Effector CD4-positive, alpha-beta T cell (primary cell): ENCODE results near the gene MAPT.
"Not testable (repeated sequence)": the region's sequence is repeated elsewhere in the genome, so short reads cannot be mapped to it uniquely, and the experiment has no call there.

Source experiments
- DNase-seq: peaks from one replicate; pipeline ENCODE4 v3.0.0-alpha.2; 2020

Gene MAPT

DNA sequence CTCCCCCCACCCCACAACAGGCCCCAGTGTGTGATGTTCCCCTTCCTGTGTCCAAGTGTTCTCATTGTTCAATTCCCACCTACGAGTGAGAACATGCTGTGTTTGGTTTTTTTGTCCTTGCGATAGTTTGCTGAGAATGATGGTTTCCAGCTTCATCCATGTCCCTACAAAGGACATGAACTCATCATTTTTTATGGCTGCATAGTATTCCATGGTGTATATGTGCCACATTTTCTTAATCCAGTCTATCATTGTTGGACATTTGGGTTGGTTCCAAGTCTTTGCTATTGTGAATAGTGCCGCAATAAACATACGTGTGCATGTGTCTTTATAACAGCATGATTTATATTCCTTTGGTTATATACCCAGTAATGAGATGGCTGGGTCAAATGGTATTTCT is 62.4 kb downstream of the MAPT start:
- DNase-seq, result not testable (repeated sequence)

DNA sequence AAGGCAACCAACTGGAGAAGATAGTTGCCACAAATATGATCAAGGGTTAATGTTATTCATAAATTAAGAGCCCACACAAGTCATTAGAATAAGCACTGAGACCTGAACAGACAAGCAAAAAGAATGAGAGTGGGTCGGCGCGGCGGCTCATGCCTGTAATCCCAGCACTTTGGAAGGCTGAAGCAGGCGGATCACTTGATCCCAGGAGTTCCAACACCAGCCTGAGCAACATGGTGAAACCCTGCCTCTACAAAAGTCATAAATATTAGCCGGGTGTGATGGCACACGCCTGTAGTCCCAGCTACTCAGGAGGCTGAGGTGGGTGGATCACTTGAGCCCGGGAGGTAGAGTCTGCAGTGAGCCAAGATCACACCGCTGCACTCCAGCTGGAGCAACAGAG is 64.0 kb downstream of the MAPT start:
- no peak for DNase-seq

- DNase-seq, result no peak
These were observed 64.8 kb downstream of the MAPT start for GRCh38 chr17:45958994-45959665.

DNA sequence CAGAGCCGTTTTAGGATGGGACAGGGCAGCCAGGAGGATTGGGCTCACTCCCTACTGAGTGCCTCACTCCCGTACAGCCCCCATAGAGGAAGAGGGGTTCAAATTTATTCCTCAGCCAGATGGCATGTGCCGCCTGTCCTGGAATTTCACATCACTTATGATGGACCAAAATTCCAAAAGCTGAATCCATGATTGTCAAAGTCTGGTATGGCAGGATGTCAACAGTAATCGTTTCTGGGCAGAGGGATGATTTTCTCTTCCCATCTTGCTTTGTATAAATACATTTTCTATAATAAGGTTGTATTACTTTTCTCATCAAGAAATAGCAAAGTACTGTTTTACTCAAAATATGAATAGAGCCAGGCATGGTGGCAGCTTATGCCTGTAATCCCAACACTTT is 66.0 kb downstream of the MAPT start:
- DNase-seq, result no peak

GRCh38 chr17:45961206-45961605 is 66.9 kb downstream of the MAPT start:
- no peak for DNase-seq

DNA sequence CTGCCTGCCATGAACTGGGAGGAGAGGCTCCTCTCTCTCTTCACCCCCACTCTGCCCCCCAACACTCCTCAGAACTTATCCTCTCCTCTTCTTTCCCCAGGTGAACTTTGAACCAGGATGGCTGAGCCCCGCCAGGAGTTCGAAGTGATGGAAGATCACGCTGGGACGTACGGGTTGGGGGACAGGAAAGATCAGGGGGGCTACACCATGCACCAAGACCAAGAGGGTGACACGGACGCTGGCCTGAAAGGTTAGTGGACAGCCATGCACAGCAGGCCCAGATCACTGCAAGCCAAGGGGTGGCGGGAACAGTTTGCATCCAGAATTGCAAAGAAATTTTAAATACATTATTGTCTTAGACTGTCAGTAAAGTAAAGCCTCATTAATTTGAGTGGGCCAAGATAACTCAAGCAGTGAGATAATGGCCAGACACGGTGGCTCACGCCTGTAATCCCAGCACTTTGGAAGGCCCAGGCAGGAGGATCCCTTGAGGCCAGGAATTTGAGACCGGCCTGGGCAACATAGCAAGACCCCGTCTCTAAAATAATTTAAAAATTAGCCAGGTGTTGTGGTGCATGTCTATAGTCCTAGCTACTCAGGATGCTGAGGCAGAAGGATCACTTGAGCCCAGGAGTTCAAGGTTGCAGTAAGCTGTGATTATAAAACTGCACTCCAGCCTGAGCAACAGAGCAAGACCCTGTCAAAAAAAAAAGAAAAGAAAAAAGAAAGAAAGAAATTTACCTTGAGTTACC is 68.0 kb downstream of the MAPT start:
- no peak for DNase-seq

- DNase-seq, result no peak
These were observed 68.9 kb downstream of the MAPT start for GRCh38 chr17:45963283-45963682.

GRCh38 chr17:45963889-45964288 is 69.5 kb downstream of the MAPT start:
- no peak for DNase-seq

GRCh38 chr17:45964634-45965033 is 70.3 kb downstream of the MAPT start:
- no peak for DNase-seq

DNA sequence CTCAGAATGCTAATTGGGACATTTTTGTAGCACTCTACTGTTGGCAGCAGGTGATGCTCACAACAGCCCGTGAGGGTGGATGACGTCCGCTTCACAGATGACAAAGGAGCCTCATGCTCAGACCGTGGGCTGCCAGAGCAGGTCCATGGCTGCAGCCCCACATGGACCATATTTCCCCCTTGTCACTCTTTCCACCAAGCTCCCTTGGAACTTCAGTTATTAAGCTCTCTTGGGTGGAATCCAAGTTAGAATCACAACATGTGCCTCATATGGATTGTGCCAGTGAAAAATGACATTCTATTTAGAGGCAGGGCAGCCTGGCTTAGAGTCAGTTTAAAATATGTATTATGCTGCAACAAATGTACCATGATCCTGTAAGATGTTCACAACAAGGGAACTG is 71.5 kb downstream of the MAPT start:
- DNase-seq, result no peak

DNA sequence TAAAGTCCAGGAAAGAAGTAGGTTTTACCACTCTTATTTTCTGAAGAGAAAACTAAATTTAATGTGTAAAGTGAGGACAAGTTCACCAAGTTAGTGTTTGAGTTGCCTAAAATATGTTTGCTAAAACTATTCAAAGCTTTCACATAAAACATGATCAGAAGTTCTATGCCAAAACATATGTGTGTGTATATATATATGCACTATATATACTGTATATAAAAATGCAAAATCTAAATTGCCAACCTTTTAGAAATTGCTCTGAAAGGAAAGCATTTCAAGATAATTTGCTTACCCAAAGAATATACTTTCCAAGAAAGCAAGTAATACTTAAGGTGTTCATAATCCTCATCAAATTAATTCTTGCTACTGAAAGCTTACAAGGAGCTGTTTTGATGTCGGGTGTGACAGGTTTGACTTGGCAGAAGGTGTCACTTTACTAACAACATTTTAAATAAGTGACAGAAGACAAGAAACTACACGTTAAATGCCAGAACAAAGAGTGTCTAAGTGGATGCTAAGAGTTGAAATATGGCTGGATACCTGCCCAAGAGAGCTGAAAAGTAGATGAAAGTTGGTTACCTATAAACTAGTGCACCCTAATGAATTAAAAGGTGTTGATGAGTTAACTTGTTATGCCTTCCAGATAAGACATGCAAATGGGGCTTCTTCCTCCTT is 72.4 kb downstream of the MAPT start:
- no peak for DNase-seq

DNA sequence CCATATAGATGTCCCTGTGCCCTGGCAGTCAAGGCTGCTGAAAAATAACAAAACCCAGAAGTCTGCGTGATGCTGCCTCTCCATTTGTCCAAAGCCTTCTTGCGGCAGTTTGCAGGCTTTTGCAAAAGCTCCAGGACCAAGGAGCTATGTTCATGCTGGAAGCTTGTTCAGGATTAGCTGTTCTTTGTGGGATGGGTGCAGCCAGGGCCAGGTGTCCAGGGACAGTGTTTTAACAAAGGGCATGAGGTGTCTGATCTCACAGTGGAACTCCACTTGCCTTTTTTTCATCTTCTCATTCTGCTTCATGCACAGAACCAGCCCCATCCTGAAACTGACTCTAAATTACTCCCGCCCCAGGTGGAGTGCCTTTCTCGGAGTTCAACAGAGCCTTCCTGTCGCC is 73.0 kb downstream of the MAPT start:
- DNase-seq, result no peak

DNA sequence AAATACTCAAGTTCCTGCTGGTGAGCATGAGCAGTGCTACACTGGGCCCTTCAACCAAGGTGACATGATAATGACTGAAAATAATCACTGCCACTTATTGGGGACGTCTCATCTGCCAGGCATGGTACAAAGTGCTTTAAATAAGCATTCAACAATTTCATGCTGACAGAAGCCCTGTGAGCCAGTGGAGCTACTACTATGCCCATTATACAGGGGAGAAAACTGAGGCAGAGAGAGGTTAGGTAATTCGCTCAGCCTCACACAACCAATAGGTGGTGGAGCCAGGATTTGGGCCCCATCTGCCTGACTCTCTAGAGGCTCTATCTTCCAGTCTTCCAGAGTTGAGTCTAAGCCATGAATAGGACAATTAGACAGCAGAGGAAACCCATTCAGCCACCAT is 74.4 kb downstream of the MAPT start:
- no peak for DNase-seq

DNA sequence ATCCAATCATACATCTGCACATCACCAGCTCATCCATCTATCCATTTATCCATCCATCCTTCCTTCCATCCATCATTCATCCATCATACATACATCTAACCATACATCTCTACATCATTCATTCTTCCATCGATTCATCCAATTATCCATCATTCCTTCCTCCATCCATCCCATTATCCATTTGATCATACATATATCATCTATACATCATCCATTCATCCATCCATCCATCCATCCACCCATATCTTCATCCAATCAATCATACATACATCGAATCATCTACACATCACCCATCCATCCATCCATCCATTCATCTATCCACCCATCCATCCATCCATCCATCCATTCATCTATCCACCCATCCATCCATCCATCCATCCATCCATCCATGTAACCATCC is 75.4 kb downstream of the MAPT start:
- no peak for DNase-seq

DNA sequence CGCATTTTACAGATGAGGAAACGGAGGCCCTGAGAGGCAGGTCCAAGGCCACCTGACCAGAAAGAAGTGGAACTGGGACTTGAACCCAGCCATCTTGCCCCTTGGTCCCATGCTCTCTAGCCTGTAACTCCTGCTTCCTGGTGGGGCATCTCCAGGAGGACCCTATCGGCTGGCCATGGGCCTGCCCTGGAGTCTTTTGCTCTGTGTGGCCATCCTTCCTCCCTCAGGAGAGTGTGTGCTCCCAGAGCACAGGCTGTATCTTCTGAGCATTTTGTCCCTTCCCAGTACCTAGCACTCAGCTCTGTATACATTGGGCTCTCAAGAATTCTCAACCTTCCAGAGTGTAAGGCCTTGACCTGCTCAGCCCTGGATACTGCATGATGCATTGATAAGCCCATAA is 76.3 kb downstream of the MAPT start:
- no peak for DNase-seq

- no peak for DNase-seq
These were observed 77.4 kb downstream of the MAPT start for GRCh38 chr17:45971698-45972141.

DNA sequence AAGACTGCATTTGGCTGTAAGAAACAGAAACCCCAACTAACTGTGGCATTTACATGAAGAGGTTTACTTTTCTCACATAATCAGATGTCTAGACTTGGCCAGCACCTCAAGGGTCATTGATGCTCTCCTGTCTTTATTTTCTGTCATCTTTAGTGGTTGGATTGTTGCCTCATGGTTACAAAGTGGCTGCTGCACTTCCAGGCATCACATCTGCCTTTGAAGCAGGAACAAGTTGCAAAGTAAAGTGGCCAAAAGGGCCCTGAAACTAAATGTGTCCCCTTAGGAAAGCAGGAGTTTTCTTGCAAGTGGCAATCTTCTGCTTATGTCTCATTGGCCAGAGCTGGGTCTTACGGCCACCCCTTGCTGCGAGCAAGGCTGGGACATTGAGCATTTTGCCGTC is 78.2 kb downstream of the MAPT start:
- DNase-seq, result no peak

DNA sequence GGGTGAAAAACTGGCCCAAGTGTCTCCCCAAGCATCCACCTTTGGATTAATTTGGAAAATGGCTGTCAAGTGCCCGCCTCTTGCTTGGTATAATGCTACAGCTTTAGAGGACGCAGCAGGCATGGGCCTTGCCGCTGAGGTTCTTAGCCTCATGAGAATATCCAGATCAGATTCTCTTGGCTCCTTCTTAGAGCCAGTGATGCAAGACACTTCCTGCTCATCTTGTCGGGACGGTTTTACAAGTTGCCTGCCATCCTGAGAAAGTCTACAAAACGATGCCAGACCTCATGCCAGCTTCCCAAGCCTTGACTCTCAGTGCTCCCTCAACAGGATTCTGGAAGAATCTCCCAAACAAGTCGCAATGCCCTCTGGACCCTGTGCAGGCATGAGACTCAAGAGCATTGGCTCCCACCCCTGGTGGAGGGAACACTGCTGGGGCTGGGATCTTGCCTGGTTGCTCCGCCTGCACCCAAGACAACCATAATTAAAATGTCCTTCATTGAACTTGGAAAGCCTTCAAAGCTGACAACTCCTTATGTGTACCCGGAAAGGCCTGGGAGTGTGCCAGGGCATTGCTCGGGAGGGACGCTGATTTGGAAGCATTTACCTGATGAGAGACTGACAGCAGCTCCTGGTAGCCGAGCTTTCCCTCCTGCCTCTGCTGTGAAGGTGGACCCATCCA is 78.9 kb downstream of the MAPT start:
- DNase-seq, result no peak

- DNase-seq, result no peak
These were observed 79.8 kb downstream of the MAPT start for GRCh38 chr17:45973946-45974859.

DNA sequence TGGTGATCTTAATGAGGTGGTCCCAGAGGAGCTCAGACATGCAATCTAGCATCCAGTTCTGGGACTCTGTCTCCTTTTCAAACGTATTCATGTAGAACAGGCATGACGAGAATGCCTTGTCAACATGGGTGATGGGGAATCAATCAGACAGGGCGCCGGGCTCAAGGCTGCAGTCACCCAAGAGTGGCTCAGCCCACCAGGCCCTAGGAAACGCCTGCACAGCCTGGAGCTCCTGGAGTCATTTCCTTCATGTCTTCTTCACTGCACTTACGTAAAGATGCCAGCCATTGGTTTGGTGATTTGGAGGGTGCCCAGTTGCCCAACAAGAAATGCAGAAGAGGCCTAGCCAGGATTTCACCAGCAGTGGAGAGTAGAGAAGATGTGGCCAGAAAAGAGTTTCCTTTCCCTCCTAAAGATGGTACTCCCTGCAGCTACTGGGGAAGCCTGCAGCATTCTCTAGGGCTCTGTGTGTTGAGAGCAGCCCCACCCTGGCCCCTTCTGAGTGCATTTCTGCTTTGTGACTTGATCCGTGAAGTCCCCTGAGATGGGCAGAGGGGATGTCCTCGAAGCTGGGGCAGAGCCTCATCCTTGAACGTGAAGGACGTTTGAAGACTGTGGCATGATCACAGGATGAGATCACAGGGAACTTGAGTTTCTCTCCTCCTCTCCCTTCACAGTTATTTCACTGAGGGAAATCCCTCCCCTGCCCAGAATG is 80.7 kb downstream of the MAPT start:
- no peak for DNase-seq

GRCh38 chr17:45975640-45976295 is 81.4 kb downstream of the MAPT start:
- DNase-seq, result no peak
